Esophagus muscularis mucosa (tissue), 4 donors: ENCODE data around the gene DGKG. TPM values are rescaled to one million over a fixed set of nuclear protein-coding genes. Genes with fewer than 3 reads are reported as not detected.

ENCODE experiments used
- DNase-seq: peaks from one replicate; pipeline ENCODE4 v3.0.0-alpha.2; 2017; ENCODE audit errors: extremely low spot score
- H3K27ac ChIP-seq, 4 donors: fragments of 200-600 bp; sonication (generic); replicated peaks in 1 of 4; 1 replicate in 3 of 4; 2 replicates in 1 of 4; pipeline ENCODE4 v1.5.1; 2016 to 2019; ENCODE audit warnings: mild to moderate bottlenecking in 1 of 4
- H3K27me3 ChIP-seq, 4 donors: fragments of 200-600 bp; sonication (generic); one replicate each; pipeline versions ENCODE4 v1.5.1 to v1.6.0; 2016 to 2019
- H3K36me3 ChIP-seq, 4 donors: fragments of 200-600 bp; sonication (generic); one replicate each; pipeline ENCODE4 v1.5.1; 2016 to 2019
- H3K4me1 ChIP-seq, 4 donors: fragments of 200-600 bp; sonication (generic); one replicate each; pipeline ENCODE4 v1.5.1; 2016 to 2019
- H3K4me3 ChIP-seq, 4 donors: fragments of 200-600 bp; sonication (generic); 1 replicate in 2 of 4; 2 replicates in 2 of 4; pipeline ENCODE4 v1.5.1; 2016 to 2019; ENCODE audit warnings: mild to moderate bottlenecking in 4 of 4, moderate library complexity in 1 of 4
- H3K9me3 ChIP-seq, 4 donors: fragments of 200-600 bp; sonication (generic); 1 replicate in 3 of 4; 2 replicates in 1 of 4; pipeline ENCODE4 v1.5.1; 2016 to 2019
- EP300 ChIP-seq: sonication (generic); formaldehyde crosslinking; IDR thresholded peaks from one replicate; pipeline ENCODE4 v1.6.1; 2017; ENCODE audit warnings: antibody characterized with exemption
- POLR2A ChIP-seq: fragments of 450-650 bp; IDR thresholded peaks from one replicate; pipeline ENCODE4 v1.6.1; 2017; ENCODE audit warnings: antibody characterized with exemption, moderate library complexity, mild to moderate bottlenecking, low read depth
- POLR2AphosphoS5 ChIP-seq, 2 donors: sonication (generic); formaldehyde crosslinking; IDR thresholded peaks; one replicate each; pipeline ENCODE4 v1.6.1; 2017; ENCODE audit warnings: antibody characterized with exemption in 2 of 2
- WGBS: methylation state at CpG from one replicate; pipeline ENCODE4 v1.1.5; 2018; 5-methylcytosine and 5-hydroxymethylcytosine counted together
- intact Hi-C: fragments of 100-400 bp; cut with DNase I; formaldehyde crosslinking; loops from one replicate; pipeline ENCODE4 v1.15.1; 2023
- total RNA-seq, 4 donors: library from RNA; depleted of rRNA; stranded (reverse); fragments of >200 nt; gene quantifications; one replicate each; pipeline versions ENCODE4 v1.1.0 to v1.2.1, GENCODE V29; 2016
- TF ChIP-seq, protein P1 (sequence below), 3 experiments: fragments of 200-600 bp in 2 of 3; fragments of 450-650 bp in 1 of 3; sonication (generic) in 2 of 3; IDR thresholded peaks; one replicate each; pipeline ENCODE4 v1.5.1; 2017 to 2019; ENCODE audit warnings: antibody characterized with exemption in 3 of 3, mild to moderate bottlenecking in 2 of 3, moderate library complexity in 1 of 3

DGKG gene
- total RNA-seq, 4 donors from 2014 or later: 75.0 to 169 (median 104) TPM

DNA sequence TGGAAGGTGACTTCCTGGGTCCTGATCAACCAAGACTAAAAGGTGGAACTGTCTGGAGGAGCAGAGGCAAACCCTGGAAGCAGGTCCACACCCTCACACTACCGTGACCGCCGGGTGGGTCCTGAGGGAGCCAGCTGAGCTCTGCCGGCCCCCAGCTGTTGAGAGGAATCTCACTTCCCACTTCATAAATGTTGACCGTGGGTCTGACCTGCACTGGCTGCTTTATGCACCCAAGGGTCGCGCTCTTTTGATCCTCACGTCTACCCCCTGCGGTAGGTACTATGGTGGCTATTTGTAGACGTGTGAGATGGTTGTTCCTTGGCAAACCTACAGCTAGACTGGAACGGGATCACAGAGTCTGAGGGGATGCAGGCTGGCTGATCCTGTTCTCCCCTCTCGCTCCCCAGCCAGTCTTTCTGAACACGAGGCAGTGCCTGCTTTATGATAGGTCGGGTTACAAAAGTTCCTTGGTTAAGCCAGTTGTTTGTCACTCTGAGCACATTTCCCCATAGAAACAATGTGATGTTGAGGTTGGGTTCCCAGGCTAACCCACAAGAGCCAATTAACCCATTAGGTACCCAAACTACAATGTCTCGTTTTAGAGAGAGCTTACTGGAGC lies 140.2 kb downstream of the DGKG start:
- Histone ChIP-seq H3K27ac (peak overlapping the region; percentile 28 to 66 (median 44)), H3K27me3 (no peaks in the 10 kb centered on the region), H3K4me1 (peaks cover 11 to 38% (median 33%) of the 10 kb centered on the region in 4 donors), H3K4me3 (no peak overlapping the region), H3K36me3 (peaks cover 0 to 17% (median 2%) of the 10 kb centered on the region in 4 donors), H3K9me3 (no peaks in the 10 kb centered on the region)
- DNase-seq: no peak
- intact Hi-C loops: no loop called here
- 82% methylated on average over 6 of the region's 15 CpGs for WGBS
- TF ChIP-seq, protein P1, sequence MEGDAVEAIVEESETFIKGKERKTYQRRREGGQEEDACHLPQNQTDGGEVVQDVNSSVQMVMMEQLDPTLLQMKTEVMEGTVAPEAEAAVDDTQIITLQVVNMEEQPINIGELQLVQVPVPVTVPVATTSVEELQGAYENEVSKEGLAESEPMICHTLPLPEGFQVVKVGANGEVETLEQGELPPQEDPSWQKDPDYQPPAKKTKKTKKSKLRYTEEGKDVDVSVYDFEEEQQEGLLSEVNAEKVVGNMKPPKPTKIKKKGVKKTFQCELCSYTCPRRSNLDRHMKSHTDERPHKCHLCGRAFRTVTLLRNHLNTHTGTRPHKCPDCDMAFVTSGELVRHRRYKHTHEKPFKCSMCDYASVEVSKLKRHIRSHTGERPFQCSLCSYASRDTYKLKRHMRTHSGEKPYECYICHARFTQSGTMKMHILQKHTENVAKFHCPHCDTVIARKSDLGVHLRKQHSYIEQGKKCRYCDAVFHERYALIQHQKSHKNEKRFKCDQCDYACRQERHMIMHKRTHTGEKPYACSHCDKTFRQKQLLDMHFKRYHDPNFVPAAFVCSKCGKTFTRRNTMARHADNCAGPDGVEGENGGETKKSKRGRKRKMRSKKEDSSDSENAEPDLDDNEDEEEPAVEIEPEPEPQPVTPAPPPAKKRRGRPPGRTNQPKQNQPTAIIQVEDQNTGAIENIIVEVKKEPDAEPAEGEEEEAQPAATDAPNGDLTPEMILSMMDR (IDR thresholded peaks at IDR 0.05): no peak
- TF ChIP-seq EP300 (no peak), POLR2AphosphoS5 (IDR thresholded peaks at IDR 0.05) (no peak), POLR2A (no peak)

DNA sequence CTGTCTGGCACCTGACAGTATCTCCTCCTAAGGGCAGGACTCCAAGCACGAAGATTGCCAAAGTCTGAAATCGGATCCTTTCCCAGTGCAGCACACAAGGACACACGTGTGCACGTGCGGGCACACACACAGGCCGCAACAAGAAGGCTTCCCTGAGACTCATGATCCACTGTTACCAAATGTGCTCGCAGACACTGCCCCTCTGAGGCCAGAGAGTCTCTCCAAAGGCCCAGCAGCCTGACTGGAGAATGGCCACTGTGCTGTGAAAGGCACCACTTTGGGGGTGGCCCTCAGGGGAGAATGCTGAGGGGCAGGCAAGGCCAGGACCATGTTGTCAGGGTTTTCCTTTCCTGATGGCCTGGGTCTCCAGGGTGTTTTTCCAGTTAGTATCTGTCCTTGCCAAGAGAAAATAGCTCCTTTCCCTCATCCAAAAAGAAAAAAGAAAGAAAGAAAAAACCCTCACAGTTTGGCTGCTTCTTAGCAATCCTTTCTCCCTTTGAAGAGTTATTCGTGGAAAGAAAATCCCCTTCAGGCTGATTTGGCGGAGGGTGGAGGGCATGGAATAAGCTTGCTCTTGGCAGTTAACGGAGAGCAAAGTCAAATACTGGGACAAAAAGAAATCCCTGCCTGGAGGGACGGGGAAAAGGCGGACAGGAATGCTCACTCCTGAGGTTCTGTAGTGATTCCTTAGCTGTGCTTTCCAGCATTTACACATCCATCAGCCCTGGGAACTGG lies 141.0 kb downstream of the DGKG start:
- Histone ChIP-seq H3K27me3 (no peaks in the 10 kb centered on the region), H3K27ac (peak overlapping the region; percentile 28 to 66 (median 44)), H3K9me3 (no peaks in the 10 kb centered on the region), H3K36me3 (peaks cover 0 to 17% (median 3%) of the 10 kb centered on the region in 4 donors), H3K4me3 (no peak overlapping the region), H3K4me1 (peaks cover 11 to 38% (median 33%) of the 10 kb centered on the region in 4 donors)
- intact Hi-C loops: no loop called here
- 39% methylated on average over 11 of the region's 12 CpGs for WGBS
- DNase-seq: no peak
- peak in 1 of 2 donors; percentile 25 for TF ChIP-seq POLR2AphosphoS5 (IDR thresholded peaks at IDR 0.05)
- TF ChIP-seq EP300: no peak

DNA sequence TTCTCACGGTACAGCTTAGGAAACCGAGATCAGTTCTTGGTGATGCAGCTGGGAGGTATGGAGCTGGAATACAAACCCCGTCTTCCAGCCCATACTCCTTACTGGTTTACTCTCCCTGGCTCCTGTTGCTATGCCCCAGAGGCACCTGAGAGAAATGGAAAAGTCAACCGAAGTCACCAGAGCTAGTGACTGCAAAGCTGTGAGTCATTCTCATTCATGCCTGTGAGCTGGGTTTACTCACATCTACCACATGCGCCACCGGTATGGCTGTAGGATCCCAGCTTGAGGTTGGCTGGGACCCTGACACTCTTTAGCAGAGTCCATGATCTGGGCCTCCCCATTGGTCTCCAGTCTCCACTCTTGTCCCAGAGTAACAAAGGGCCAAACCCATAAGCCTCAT lies 141.7 kb downstream of the DGKG start:
- Histone ChIP-seq H3K27me3 (no peaks in the 10 kb centered on the region), H3K36me3 (peaks cover 0 to 11% (median 4%) of the 10 kb centered on the region in 4 donors), H3K9me3 (no peaks in the 10 kb centered on the region), H3K27ac (peak overlapping the region; percentile 28 to 66 (median 44)), H3K4me1 (peaks cover 11 to 38% (median 33%) of the 10 kb centered on the region in 4 donors), H3K4me3 (no peak overlapping the region)
- intact Hi-C loops: no loop called here
- DNase-seq: no peak
- TF ChIP-seq, protein P1 (IDR thresholded peaks at IDR 0.05): no peak
- TF ChIP-seq POLR2AphosphoS5 (IDR thresholded peaks at IDR 0.05) (no peak), EP300 (no peak), POLR2A (no peak)
- 94% methylated on average over 6 of the region's 6 CpGs for WGBS

DNA sequence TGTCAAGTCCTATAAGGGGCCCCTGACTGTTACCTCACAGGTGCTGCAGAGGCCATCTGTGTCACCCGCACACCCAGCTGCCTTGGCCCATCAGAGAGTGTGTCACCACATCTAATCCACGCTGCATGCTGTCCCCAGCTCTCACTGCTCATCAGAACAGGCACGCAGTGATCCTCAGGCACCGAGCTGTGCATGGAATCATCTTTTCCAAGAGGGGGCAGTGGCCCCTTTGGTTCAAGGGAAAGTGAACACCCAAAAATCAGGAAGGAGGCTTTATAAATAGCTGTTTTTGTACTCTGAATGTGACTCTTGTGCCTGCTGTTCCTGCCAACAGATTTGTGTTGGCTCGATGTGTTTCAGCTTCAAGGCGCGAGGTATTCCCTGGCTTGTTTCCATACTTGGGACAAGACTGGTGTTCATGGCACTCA lies 142.8 kb downstream of the DGKG start:
- peak overlapping the region in 2 of 4 donors; percentile 8 to 40 for H3K27ac ChIP-seq
- no peaks in the 10 kb centered on the region for H3K9me3 ChIP-seq
- TF ChIP-seq EP300: no peak
- TF ChIP-seq, protein P1 (IDR thresholded peaks at IDR 0.05): peak in 2 of 3 experiments; percentile 9 to 13
- peak; percentile 32 for TF ChIP-seq POLR2AphosphoS5 (IDR thresholded peaks at IDR 0.05)
- intact Hi-C loops: loop anchor here (10.0 kb wide), 1 partner anchor 114 kb away; the partner anchor contains the start of gene ETV5
- no peak overlapping the region for H3K4me3 ChIP-seq
- DNase-seq: no peak
- peaks cover 11 to 49% (median 41%) of the 10 kb centered on the region in 4 donors for H3K4me1 ChIP-seq
- peaks cover 0 to 10% (median 4%) of the 10 kb centered on the region in 4 donors for H3K36me3 ChIP-seq
- 59% methylated on average over 7 of the region's 7 CpGs for WGBS
- H3K27me3 ChIP-seq: no peaks in the 10 kb centered on the region

DNA sequence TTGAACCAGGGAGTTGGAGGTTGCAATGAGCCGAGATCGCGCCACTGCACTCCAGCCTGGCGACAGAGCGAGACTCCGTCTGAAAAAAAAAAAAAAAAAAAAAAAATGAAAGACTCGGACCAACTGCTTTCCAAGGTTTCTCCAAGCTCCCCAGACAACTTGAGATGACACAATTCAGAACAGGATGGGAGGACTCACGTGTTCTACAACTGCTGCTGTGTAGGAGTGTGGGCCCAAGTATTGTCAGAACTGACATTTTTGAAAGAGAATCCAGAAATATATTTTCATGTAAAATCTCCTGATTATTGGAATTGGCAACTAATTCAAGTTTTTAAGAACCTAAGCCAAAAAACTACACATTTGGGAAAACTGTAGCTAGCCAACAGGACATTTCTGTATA lies 143.6 kb downstream of the DGKG start:
- Histone ChIP-seq H3K4me3 (no peak overlapping the region), H3K36me3 (peaks cover 0 to 10% (median 4%) of the 10 kb centered on the region in 4 donors), H3K9me3 (no peaks in the 10 kb centered on the region), H3K4me1 (peaks cover 11 to 52% (median 48%) of the 10 kb centered on the region in 4 donors), H3K27me3 (no peaks in the 10 kb centered on the region), H3K27ac (no peak overlapping the region)
- WGBS: 89% methylated on average over 8 of the region's 8 CpGs
- intact Hi-C loops: loop anchor here (10.0 kb wide), 1 partner anchor 114 kb away; the partner anchor contains the start of gene ETV5
- no peak for DNase-seq
- TF ChIP-seq, protein P1 (IDR thresholded peaks at IDR 0.05): no peak
- TF ChIP-seq POLR2A: no peak
- no peak for TF ChIP-seq POLR2AphosphoS5 (IDR thresholded peaks at IDR 0.05)
- TF ChIP-seq EP300: no peak
